ENCODE measurements around the gene CA4. TPM values are rescaled to one million over a fixed set of nuclear protein-coding genes. Genes with fewer than 3 reads are reported as not detected.

Gene CA4
- total and polyA plus RNA-seq, 9 of the 15 experiments (the other 6 are each of a cell fraction or from before 2014, with no cell fraction given), result 0.13 TPM; not detected in 7

DNA sequence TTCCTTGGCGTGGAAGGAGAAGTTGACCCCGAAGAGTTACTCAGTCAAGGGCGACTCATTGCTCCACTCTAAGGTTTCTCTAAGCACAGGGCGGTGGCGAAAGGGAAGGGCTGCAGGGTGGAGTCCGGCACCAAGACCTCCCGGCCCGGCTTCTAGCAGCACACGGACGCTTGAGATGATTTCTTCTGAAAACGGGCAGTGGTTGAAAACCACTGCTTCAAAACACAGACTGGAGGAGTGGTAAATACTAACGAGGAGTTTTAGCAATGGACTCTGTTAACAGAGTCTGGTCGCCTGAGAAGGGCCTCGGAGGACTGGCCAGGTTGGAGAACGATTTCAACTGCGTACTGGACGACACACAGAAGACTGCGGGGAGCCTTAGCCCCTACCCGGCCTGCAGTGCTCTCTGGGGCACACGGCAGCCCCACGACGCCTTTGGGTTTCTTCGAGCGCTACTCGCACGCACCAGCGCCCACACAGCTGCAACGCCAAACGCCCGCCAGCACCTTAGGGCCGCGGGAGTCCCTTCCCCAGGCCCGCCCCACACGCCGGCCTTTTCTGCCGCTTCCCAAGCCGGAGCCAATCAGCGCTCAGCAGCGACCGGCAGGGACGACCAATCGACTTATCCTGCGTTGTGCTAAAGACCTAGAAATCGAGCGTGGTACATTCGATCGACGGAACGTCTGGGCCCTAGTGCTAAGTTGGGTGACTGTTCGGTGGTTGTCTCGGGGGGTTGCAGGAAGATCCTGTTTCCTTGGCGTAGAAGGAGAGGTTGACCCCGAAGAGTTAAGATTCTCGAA is 14.4 kb upstream of the CA4 start (continued):
- TF ChIP-seq, protein P1, sequence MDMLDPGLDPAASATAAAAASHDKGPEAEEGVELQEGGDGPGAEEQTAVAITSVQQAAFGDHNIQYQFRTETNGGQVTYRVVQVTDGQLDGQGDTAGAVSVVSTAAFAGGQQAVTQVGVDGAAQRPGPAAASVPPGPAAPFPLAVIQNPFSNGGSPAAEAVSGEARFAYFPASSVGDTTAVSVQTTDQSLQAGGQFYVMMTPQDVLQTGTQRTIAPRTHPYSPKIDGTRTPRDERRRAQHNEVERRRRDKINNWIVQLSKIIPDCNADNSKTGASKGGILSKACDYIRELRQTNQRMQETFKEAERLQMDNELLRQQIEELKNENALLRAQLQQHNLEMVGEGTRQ (CRISPR knock-in tag; IDR thresholded peaks at IDR 0.05), result no peak
- TF ChIP-seq, protein P2, sequence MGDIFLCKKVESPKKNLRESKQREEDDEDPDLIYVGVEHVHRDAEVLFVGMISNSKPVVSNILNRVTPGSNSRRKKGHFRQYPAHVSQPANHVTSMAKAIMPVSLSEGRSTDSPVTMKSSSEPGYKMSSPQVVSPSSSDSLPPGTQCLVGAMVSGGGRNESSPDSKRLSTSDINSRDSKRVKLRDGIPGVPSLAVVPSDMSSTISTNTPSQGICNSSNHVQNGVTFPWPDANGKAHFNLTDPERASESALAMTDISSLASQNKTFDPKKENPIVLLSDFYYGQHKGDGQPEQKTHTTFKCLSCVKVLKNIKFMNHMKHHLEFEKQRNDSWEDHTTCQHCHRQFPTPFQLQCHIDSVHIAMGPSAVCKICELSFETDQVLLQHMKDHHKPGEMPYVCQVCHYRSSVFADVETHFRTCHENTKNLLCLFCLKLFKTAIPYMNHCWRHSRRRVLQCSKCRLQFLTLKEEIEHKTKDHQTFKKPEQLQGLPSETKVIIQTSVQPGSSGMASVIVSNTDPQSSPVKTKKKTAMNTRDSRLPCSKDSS (IDR thresholded peaks at IDR 0.05; ENCODE audit: low read depth, partially characterized antibody), result no peak
- no peak for TF ChIP-seq SMARCE1 (IDR thresholded peaks at IDR 0.05)
- no peak for TF ChIP-seq BDP1 (IDR thresholded peaks at IDR 0.05; ENCODE audit: insufficient read depth, insufficient read length)
- TF ChIP-seq ZEB2 (IDR thresholded peaks at IDR 0.05), result peak; percentile 70
- TF ChIP-seq, protein P3, sequence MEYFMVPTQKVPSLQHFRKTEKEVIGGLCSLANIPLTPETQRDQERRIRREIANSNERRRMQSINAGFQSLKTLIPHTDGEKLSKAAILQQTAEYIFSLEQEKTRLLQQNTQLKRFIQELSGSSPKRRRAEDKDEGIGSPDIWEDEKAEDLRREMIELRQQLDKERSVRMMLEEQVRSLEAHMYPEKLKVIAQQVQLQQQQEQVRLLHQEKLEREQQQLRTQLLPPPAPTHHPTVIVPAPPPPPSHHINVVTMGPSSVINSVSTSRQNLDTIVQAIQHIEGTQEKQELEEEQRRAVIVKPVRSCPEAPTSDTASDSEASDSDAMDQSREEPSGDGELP (CRISPR knock-in tag; IDR thresholded peaks at IDR 0.05; ENCODE audit: borderline replicate concordance), result peak; percentile 96
- TF ChIP-seq HNRNPH1 (optimal IDR thresholded peaks at IDR 0.05; ENCODE audit: low read depth, low read length), result no peak
- no peak for TF ChIP-seq ZKSCAN3 (CRISPR knock-in tag; IDR thresholded peaks at IDR 0.05)
- TF ChIP-seq YY1 (IDR thresholded peaks at IDR 0.05; ENCODE audit: borderline replicate concordance in 1 of 3, control insufficient read depth in 1 of 3, extremely low read depth in 1 of 3, insufficient read depth in 3 of 3, insufficient read length in 1 of 3, insufficient replicate concordance in 2 of 3, low read depth in 1 of 3, low read length in 2 of 3), result peak in 2 of 3 experiments; percentile 68 to 70
- TF ChIP-seq, protein P4, sequence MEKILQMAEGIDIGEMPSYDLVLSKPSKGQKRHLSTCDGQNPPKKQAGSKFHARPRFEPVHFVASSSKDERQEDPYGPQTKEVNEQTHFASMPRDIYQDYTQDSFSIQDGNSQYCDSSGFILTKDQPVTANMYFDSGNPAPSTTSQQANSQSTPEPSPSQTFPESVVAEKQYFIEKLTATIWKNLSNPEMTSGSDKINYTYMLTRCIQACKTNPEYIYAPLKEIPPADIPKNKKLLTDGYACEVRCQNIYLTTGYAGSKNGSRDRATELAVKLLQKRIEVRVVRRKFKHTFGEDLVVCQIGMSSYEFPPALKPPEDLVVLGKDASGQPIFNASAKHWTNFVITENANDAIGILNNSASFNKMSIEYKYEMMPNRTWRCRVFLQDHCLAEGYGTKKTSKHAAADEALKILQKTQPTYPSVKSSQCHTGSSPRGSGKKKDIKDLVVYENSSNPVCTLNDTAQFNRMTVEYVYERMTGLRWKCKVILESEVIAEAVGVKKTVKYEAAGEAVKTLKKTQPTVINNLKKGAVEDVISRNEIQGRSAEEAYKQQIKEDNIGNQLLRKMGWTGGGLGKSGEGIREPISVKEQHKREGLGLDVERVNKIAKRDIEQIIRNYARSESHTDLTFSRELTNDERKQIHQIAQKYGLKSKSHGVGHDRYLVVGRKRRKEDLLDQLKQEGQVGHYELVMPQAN (IDR thresholded peaks at IDR 0.05; ENCODE audit: borderline replicate concordance), result peak; percentile 38; the same call in 1 of the 2 replicates
- TF ChIP-seq TAF15 (IDR thresholded peaks at IDR 0.05; ENCODE audit: low read depth, low read length), result no peak
- TF ChIP-seq CAMTA2 (CRISPR knock-in tag; conservative IDR thresholded peaks at IDR 0.05), result no peak
- TF ChIP-seq KHSRP (IDR thresholded peaks at IDR 0.05), result no peak
- no peak for TF ChIP-seq ZNF282 (CRISPR knock-in tag; IDR thresholded peaks at IDR 0.05)
- peak; percentile 33 for TF ChIP-seq MAFK (IDR thresholded peaks at IDR 0.05; ENCODE audit: low read length)
- TF ChIP-seq ZNF263 (CRISPR knock-in tag; IDR thresholded peaks at IDR 0.05; ENCODE audit: borderline replicate concordance), result 0 out of 2 replicates have a peak, but pooled peaks have one; percentile 7
- TF ChIP-seq SMARCA4 (IDR thresholded peaks at IDR 0.05), result no peak
- no peak for TF ChIP-seq ZNF274 (IDR thresholded peaks at IDR 0.05; ENCODE audit: borderline replicate concordance, low read depth, low read length)
- 0 out of 3 replicates have a peak, but pooled peaks of 1 of the 2 experiments have one; percentile 14 for TF ChIP-seq CBX3 (IDR thresholded peaks at IDR 0.05; ENCODE audit: borderline replicate concordance in 1 of 2, low read length in 2 of 2)
- TF ChIP-seq, protein P5, sequence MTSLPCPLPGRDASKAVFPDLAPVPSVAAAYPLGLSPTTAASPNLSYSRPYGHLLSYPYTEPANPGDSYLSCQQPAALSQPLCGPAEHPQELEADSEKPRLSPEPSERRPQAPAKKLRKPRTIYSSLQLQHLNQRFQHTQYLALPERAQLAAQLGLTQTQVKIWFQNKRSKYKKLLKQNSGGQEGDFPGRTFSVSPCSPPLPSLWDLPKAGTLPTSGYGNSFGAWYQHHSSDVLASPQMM (CRISPR knock-in tag; IDR thresholded peaks at IDR 0.05), result no peak
- no peak for TF ChIP-seq ESRRB (CRISPR knock-in tag; IDR thresholded peaks at IDR 0.05; ENCODE audit: borderline replicate concordance)
- no peak for TF ChIP-seq SNIP1 (IDR thresholded peaks at IDR 0.05; ENCODE audit: low read depth)
- TF ChIP-seq MEIS2 (IDR thresholded peaks at IDR 0.05; ENCODE audit: partially characterized antibody), result no peak
